ENCODE measurements around the gene MEF2D.

MEF2D gene

GRCh38 chr1:156500543-156500792 is at the start of gene MEF2D:
Gene MEF2D, minus strand, starts transcription at chr1:156500775. Its CDS starts 17,483 bp downstream, at chr1:156483292.
- DNase-seq, result no peak

GRCh38 chr1:156550346-156550745 is 49.8 kb upstream of the MEF2D start:
- no peak for DNase-seq

- no peak for DNase-seq
Measured at GRCh38 chr1:156549831-156550230, 49.3 kb upstream of the MEF2D start.

GRCh38 chr1:156549390-156549789 is 48.8 kb upstream of the MEF2D start:
- no peak for DNase-seq

GRCh38 chr1:156547982-156548381 is 47.4 kb upstream of the MEF2D start:
- no peak for DNase-seq

GRCh38 chr1:156547434-156547833 is 46.9 kb upstream of the MEF2D start:
- DNase-seq, result no peak

- DNase-seq, result no peak
Measured at GRCh38 chr1:156546267-156546666, 45.7 kb upstream of the MEF2D start.

- no peak for DNase-seq
Measured at GRCh38 chr1:156544592-156545102, 44.1 kb upstream of the MEF2D start.

- DNase-seq, result no peak
Measured at GRCh38 chr1:156543066-156543465, 42.5 kb upstream of the MEF2D start.

GRCh38 chr1:156540955-156541354 is 40.4 kb upstream of the MEF2D start:
- DNase-seq, result no peak

GRCh38 chr1:156539818-156540355 is 39.3 kb upstream of the MEF2D start:
- no peak for DNase-seq

GRCh38 chr1:156538711-156539440 is 38.3 kb upstream of the MEF2D start:
- no peak for DNase-seq

GRCh38 chr1:156537027-156537426 is 36.5 kb upstream of the MEF2D start:
- no peak for DNase-seq

GRCh38 chr1:156534424-156535060 is 34.0 kb upstream of the MEF2D start:
- DNase-seq, result no peak

- DNase-seq, result no peak
Measured at GRCh38 chr1:156533568-156534220, 33.1 kb upstream of the MEF2D start.

- DNase-seq, result no peak
Measured at GRCh38 chr1:156532374-156532773, 31.8 kb upstream of the MEF2D start.

- no peak for DNase-seq
Measured at GRCh38 chr1:156530006-156530405, 29.4 kb upstream of the MEF2D start.

GRCh38 chr1:156528875-156529425 is 28.4 kb upstream of the MEF2D start:
- DNase-seq, result no peak

- DNase-seq, result no peak
Measured at GRCh38 chr1:156528231-156528630, 27.7 kb upstream of the MEF2D start.

GRCh38 chr1:156527584-156527983 is 27.0 kb upstream of the MEF2D start:
- no peak for DNase-seq

- DNase-seq, result no peak
Measured at GRCh38 chr1:156525856-156526489, 25.4 kb upstream of the MEF2D start.

- DNase-seq, result no peak
Measured at GRCh38 chr1:156525071-156525501, 24.5 kb upstream of the MEF2D start.

GRCh38 chr1:156524481-156524869 is 23.9 kb upstream of the MEF2D start:
- no peak for DNase-seq
